Measurements from ENCODE around the gene PKN2. TPM values are rescaled to one million over a fixed set of nuclear protein-coding genes. Genes with fewer than 3 reads are reported as not detected.

The PKN2 gene
- total RNA-seq, 2 donors from 2014 or later = 64.6 to 71.1 TPM

DNA sequence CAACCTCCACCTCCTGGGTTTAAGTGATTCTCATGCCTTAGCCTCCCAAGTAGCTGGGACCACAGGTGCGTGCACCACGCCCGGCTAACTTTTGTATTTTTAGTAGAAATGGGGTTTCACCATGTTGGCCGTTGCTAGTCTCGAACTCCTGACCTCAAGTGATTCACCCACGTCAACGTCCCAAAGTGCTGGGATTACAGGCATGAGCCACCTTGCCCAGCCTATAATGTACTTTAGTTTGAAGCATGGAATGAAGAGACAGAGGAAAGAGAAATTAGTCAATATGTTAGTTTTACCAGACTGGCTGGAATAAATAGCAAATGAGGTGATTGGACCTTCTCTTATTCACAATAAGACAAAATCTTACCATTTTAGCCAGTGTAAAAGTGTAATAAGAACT lies 118.3 kb downstream of the PKN2 start:
- H3K36me3 ChIP-seq (ENCODE audit: control insufficient read depth, insufficient read depth, low read length) = peaks cover 86% of the 10 kb centered on the region
- Mint-ChIP-seq H3K27ac (no peak overlapping the region), H3K36me3 (ENCODE audit: low read depth) (peaks cover 70% of the 10 kb centered on the region), H3K4me1 (no peaks in the 10 kb centered on the region), H3K4me3 (no peak overlapping the region), H3K9me3 (peaks cover 11% of the 10 kb centered on the region), H3K27me3 (ENCODE audit: insufficient read depth) (no peaks in the 10 kb centered on the region)
- no peak for DNase-seq
- H3K27me3 ChIP-seq (ENCODE audit: control insufficient read depth, insufficient read depth, low read length, poor library complexity, severe bottlenecking) = no peaks in the 10 kb centered on the region
- no peaks in the 10 kb centered on the region for H3K4me1 ChIP-seq (ENCODE audit: control insufficient read depth, insufficient read depth, low read length)
- H3K4me3 ChIP-seq (ENCODE audit: low read length) = no peak overlapping the region
- 96 to 100% methylated on average over 7 of the region's 7 CpGs for WGBS, 2 experiments (ENCODE audit: insufficient coverage in 1 of 2, insufficient read length in 1 of 2)
- no peak overlapping the region for H3K27ac ChIP-seq (ENCODE audit: low read depth, low read length)
- peaks cover 26% of the 10 kb centered on the region for H3K9me3 ChIP-seq (ENCODE audit: control insufficient read depth, low read length)
- TF ChIP-seq CTCF (conservative IDR thresholded peaks at IDR 0.05) = no peak
- H3K9ac ChIP-seq (ENCODE audit: extremely low read depth, low read length, poor library complexity, severe bottlenecking) = no peak overlapping the region

DNA sequence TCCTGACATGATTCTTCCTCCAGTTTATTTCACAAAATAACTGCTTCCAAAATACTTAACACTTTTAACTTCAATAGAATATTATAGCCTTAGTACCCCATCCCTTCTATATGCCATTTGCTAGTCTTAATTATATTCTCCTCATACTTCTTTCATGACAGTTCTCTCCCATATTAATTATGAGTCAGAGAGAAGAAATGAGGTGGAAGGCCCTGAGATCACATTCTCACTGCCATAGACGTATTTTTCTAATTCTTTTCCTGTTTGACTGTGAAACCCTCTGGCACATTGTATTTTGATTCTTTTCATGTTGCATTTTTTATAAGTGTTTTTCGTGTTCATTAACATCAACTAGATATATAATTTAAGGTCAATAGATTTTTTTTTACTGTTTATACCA lies 118.9 kb downstream of the PKN2 start:
- 82% methylated on average over 1 of the region's 2 CpGs; no CpG with 5 or more reads in 1 of the 2 experiments for WGBS, 2 experiments (ENCODE audit: insufficient coverage in 1 of 2, insufficient read length in 1 of 2)
- H3K36me3 ChIP-seq (ENCODE audit: control insufficient read depth, insufficient read depth, low read length) = peaks cover 86% of the 10 kb centered on the region
- H3K9ac ChIP-seq (ENCODE audit: extremely low read depth, low read length, poor library complexity, severe bottlenecking) = no peak overlapping the region
- peaks cover 26% of the 10 kb centered on the region for H3K9me3 ChIP-seq (ENCODE audit: control insufficient read depth, low read length)
- no peak overlapping the region for H3K4me3 ChIP-seq (ENCODE audit: low read length)
- no peak for TF ChIP-seq CTCF (conservative IDR thresholded peaks at IDR 0.05)
- Mint-ChIP-seq H3K9me3 (peaks cover 11% of the 10 kb centered on the region), H3K4me1 (no peaks in the 10 kb centered on the region), H3K27ac (no peak overlapping the region), H3K36me3 (ENCODE audit: low read depth) (peaks cover 66% of the 10 kb centered on the region), H3K27me3 (ENCODE audit: insufficient read depth) (no peaks in the 10 kb centered on the region), H3K4me3 (no peak overlapping the region)
- H3K27me3 ChIP-seq (ENCODE audit: control insufficient read depth, insufficient read depth, low read length, poor library complexity, severe bottlenecking) = no peaks in the 10 kb centered on the region
- H3K4me1 ChIP-seq (ENCODE audit: control insufficient read depth, insufficient read depth, low read length) = no peaks in the 10 kb centered on the region
- H3K27ac ChIP-seq (ENCODE audit: low read depth, low read length) = no peak overlapping the region
- DNase-seq = no peak

- H3K4me1 ChIP-seq (ENCODE audit: control insufficient read depth, insufficient read depth, low read length) = no peaks in the 10 kb centered on the region
- H3K9ac ChIP-seq (ENCODE audit: extremely low read depth, low read length, poor library complexity, severe bottlenecking) = no peak overlapping the region
- Mint-ChIP-seq H3K9me3 (peaks cover 11% of the 10 kb centered on the region), H3K27ac (no peak overlapping the region), H3K27me3 (ENCODE audit: insufficient read depth) (no peaks in the 10 kb centered on the region), H3K4me3 (no peak overlapping the region), H3K4me1 (no peaks in the 10 kb centered on the region), H3K36me3 (ENCODE audit: low read depth) (peaks cover 64% of the 10 kb centered on the region)
- no peak overlapping the region for H3K4me3 ChIP-seq (ENCODE audit: low read length)
- peaks cover 84% of the 10 kb centered on the region for H3K36me3 ChIP-seq (ENCODE audit: control insufficient read depth, insufficient read depth, low read length)
- H3K9me3 ChIP-seq (ENCODE audit: control insufficient read depth, low read length) = peaks cover 26% of the 10 kb centered on the region
- no peak for DNase-seq
- 92 to 100% methylated on average over 1 to 5 of the region's 5 CpGs for WGBS, 2 experiments (ENCODE audit: insufficient coverage in 1 of 2, insufficient read length in 1 of 2)
- no peak overlapping the region for H3K27ac ChIP-seq (ENCODE audit: low read depth, low read length)
- TF ChIP-seq CTCF (conservative IDR thresholded peaks at IDR 0.05) = no peak
- H3K27me3 ChIP-seq (ENCODE audit: control insufficient read depth, insufficient read depth, low read length, poor library complexity, severe bottlenecking) = no peaks in the 10 kb centered on the region
Measured at GRCh38 chr1:88803444-88803843, 119.4 kb downstream of the PKN2 start.
